H1 (cell line): ENCODE measurements around the gene PDE4B. TPM values are rescaled to one million over a fixed set of nuclear protein-coding genes. Genes with fewer than 3 reads are reported as not detected.

Experiments used
- CTCF ChIA-PET: fragments of 300-600 bp; sonication (Branson Sonifier 250); formaldehyde crosslinking; loops from one replicate; lab custom pipeline; 2021; ENCODE audit not compliant: partially characterized antibody; lab: Charles Lee
- POLR2A ChIA-PET: fragments of 300-600 bp; sonication (Branson Sonifier 250); formaldehyde crosslinking; loops from one replicate; lab custom pipeline; 2021; ENCODE audit warnings: inconsistent platforms; ENCODE audit not compliant: partially characterized antibody; lab: Charles Lee
- DNase-seq, 2 experiments: peaks; one replicate each; pipeline versions ENCODE4 v3.0.0 to v3.0.0-alpha.2; 2010 to 2022; ENCODE audit warnings: low spot score in 2 of 2, low read depth in 1 of 2, mixed read lengths in 1 of 2
- FAIRE-seq: peaks from 2 replicates; lab custom pipeline; 2011; peaks lifted over from hg19 to GRCh38; lab: Jason Lieb, UNC
- H2AFZ ChIP-seq: 2 replicates; pipeline ENCODE4 v1.8.1; 2012; ENCODE audit warnings: low read length, inconsistent platforms
- H2AK5ac ChIP-seq: 2 replicates; pipeline ENCODE4 v1.6.1; 2013; ENCODE audit warnings: low read depth, low read length
- H2BK120ac ChIP-seq: replicated peaks from 2 replicates; pipeline ENCODE3; 2013; ENCODE audit warnings: low read depth, low read length, inconsistent platforms
- H2BK12ac ChIP-seq: 2 replicates; pipeline ENCODE4 v1.6.1; 2013; ENCODE audit warnings: low read depth, low read length
- H2BK15ac ChIP-seq: 2 replicates; pipeline ENCODE4 v1.6.1; 2013; ENCODE audit warnings: low read length
- H2BK20ac ChIP-seq: 2 replicates; pipeline ENCODE4 v1.6.1; 2013; ENCODE audit warnings: low read length
- H2BK5ac ChIP-seq: 2 replicates; pipeline ENCODE4 v1.6.1; 2013; ENCODE audit warnings: low read depth, low read length
- H3K14ac ChIP-seq: 2 replicates; pipeline ENCODE4 v1.6.1; 2013; ENCODE audit warnings: inconsistent platforms; ENCODE audit not compliant: insufficient read length
- H3K18ac ChIP-seq: 2 replicates; pipeline ENCODE4 v1.6.1; 2013; ENCODE audit warnings: low read length; ENCODE audit errors: extremely low read depth
- H3K23ac ChIP-seq: 2 replicates; pipeline ENCODE4 v1.6.1; 2013; ENCODE audit warnings: inconsistent platforms; ENCODE audit not compliant: insufficient read length
- H3K23me2 ChIP-seq: 2 replicates; pipeline ENCODE4 v1.6.1; 2013; ENCODE audit warnings: low read depth, low read length
- H3K27ac ChIP-seq: 2 replicates; pipeline ENCODE4 v1.6.1; 2011; ENCODE audit warnings: low read depth, low read length, inconsistent platforms
- H3K27me3 ChIP-seq, 4 experiments: replicated peaks in 1 of 4; 1 replicate in 1 of 4; 2 replicates in 3 of 4; pipeline versions ENCODE4 v1.6.1 to v1.8.1; 2011 to 2013; ENCODE audit warnings: low read length in 3 of 4, mild to moderate bottlenecking in 3 of 4, inconsistent platforms in 2 of 4, mixed read lengths in 2 of 4, moderate library complexity in 1 of 4; ENCODE audit not compliant: control insufficient read depth in 3 of 4, insufficient read depth in 3 of 4; ENCODE audit errors: extremely low read depth in 1 of 4
- H3K36me3 ChIP-seq, 4 experiments: 2 replicates each; pipeline versions ENCODE4 v1.6.1 to v1.8.1; 2011 to 2013; ENCODE audit warnings: mild to moderate bottlenecking in 4 of 4, low read length in 3 of 4, moderate library complexity in 2 of 4, control low read depth in 1 of 4, inconsistent platforms in 1 of 4; ENCODE audit not compliant: insufficient read depth in 4 of 4, control insufficient read depth in 2 of 4
- H3K4ac ChIP-seq: replicated peaks from 2 replicates; pipeline ENCODE3; 2013; ENCODE audit warnings: low read length, low read depth, mixed read lengths, inconsistent platforms; ENCODE audit not compliant: insufficient read length
- H3K4me1 ChIP-seq, 4 experiments: replicated peaks in 1 of 4; 1 replicate in 1 of 4; 2 replicates in 3 of 4; pipeline versions ENCODE4 v1.6.1 to v1.8.1; 2011 to 2013; ENCODE audit warnings: low read length in 3 of 4, inconsistent platforms in 2 of 4, mixed read lengths in 1 of 4; ENCODE audit not compliant: insufficient read depth in 4 of 4, control insufficient read depth in 3 of 4
- H3K4me2 ChIP-seq, 2 experiments: 2 replicates each; pipeline versions ENCODE4 v1.6.1 to v1.8.1; 2011 to 2013; ENCODE audit warnings: low read depth in 2 of 2, low read length in 2 of 2, control low read depth in 1 of 2, inconsistent platforms in 1 of 2, mild to moderate bottlenecking in 1 of 2; ENCODE audit not compliant: insufficient read depth in 1 of 2
- H3K4me3 ChIP-seq, 4 experiments: fragments of 200-600, 300-600 bp in 1 of 4; sonication (generic), shearing (Covaris generic), sonication (Bioruptor Twin) in 1 of 4; 2 replicates each; pipeline versions ENCODE4 v1.5.1 to v1.8.1; 2011 to 2016; ENCODE audit warnings: low read length in 4 of 4, low read depth in 3 of 4, control low read depth in 2 of 4, inconsistent platforms in 2 of 4, mild to moderate bottlenecking in 2 of 4, mixed read lengths in 1 of 4, moderate library complexity in 1 of 4; ENCODE audit not compliant: insufficient read depth in 2 of 4; ENCODE audit errors: extremely low read depth in 1 of 4
- H3K56ac ChIP-seq: replicated peaks from 2 replicates; pipeline ENCODE3; 2013; ENCODE audit warnings: low read depth, mild to moderate bottlenecking, mixed read lengths, low read length, inconsistent platforms; ENCODE audit not compliant: insufficient read length
- H3K79me1 ChIP-seq: 2 replicates; pipeline ENCODE4 v1.6.1; 2013; ENCODE audit warnings: low read depth, low read length, control low read depth
- H3K79me2 ChIP-seq, 2 experiments: 2 replicates each; pipeline versions ENCODE4 v1.6.1 to v1.8.1; 2012 to 2013; ENCODE audit warnings: low read length in 2 of 2, mild to moderate bottlenecking in 2 of 2, inconsistent platforms in 1 of 2; ENCODE audit not compliant: insufficient read depth in 2 of 2, control insufficient read depth in 1 of 2
- H3K9ac ChIP-seq, 4 experiments: replicated peaks in 1 of 4; 1 replicate in 1 of 4; 2 replicates in 3 of 4; pipeline versions ENCODE4 v1.6.1 to v1.8.1; 2011 to 2013; ENCODE audit warnings: low read depth in 3 of 4, low read length in 3 of 4, control low read depth in 2 of 4, mild to moderate bottlenecking in 2 of 4, moderate library complexity in 2 of 4, inconsistent platforms in 1 of 4; ENCODE audit errors: extremely low read depth in 1 of 4
- H3K9me3 ChIP-seq, 2 experiments: 2 replicates each; pipeline versions ENCODE4 v1.6.1 to v1.8.1; 2012 to 2013; ENCODE audit warnings: mild to moderate bottlenecking in 2 of 2, moderate library complexity in 2 of 2, control low read depth in 1 of 2, inconsistent platforms in 1 of 2, low read depth in 1 of 2, low read length in 1 of 2, mixed read lengths in 1 of 2; ENCODE audit not compliant: insufficient read depth in 2 of 2
- H4K20me1 ChIP-seq, 2 experiments: replicated peaks in 1 of 2; 2 replicates each; pipeline versions ENCODE3 to v1.8.1; 2011 to 2013; ENCODE audit warnings: inconsistent platforms in 2 of 2, low read length in 2 of 2, mild to moderate bottlenecking in 1 of 2; ENCODE audit not compliant: insufficient read depth in 2 of 2, control insufficient read depth in 1 of 2
- H4K5ac ChIP-seq: 2 replicates; pipeline ENCODE4 v1.6.1; 2013; ENCODE audit warnings: low read length, low read depth, mixed read lengths, inconsistent platforms; ENCODE audit not compliant: insufficient read length
- H4K8ac ChIP-seq: 2 replicates; pipeline ENCODE4 v1.8.0; 2013; ENCODE audit warnings: mild to moderate bottlenecking, moderate library complexity, low read length, inconsistent platforms; ENCODE audit not compliant: insufficient read depth; ENCODE audit errors: extremely low read depth
- H4K91ac ChIP-seq: replicated peaks from 2 replicates; pipeline ENCODE3; 2013; ENCODE audit warnings: low read length, mixed read lengths, inconsistent platforms; ENCODE audit not compliant: insufficient read length
- CBX5 ChIP-seq: fragments of 300-800, 300-1000 bp; sonication (generic); IDR thresholded peaks from 2 replicates; pipeline ENCODE4 v1.7.1; 2016; ENCODE audit warnings: antibody characterized with exemption, low read length, low read depth
- EP300 ChIP-seq, 2 experiments: IDR thresholded peaks; 1 replicate in 1 of 2; 2 replicates in 1 of 2; pipeline ENCODE4 v1.6.1; 2011 to 2012; ENCODE audit warnings: low read depth in 2 of 2, low read length in 2 of 2, mild to moderate bottlenecking in 2 of 2, borderline replicate concordance in 1 of 2, inconsistent platforms in 1 of 2, moderate library complexity in 1 of 2
- EZH2 ChIP-seq: fragments of 200-600 bp; sonication (generic); IDR thresholded peaks from 2 replicates; pipeline ENCODE4 v1.7.1; 2012; ENCODE audit warnings: low read depth, mild to moderate bottlenecking, moderate library complexity, low read length, inconsistent platforms; ENCODE audit not compliant: severe bottlenecking
- PHF8 ChIP-seq: fragments of 200-600 bp; sonication (generic); conservative IDR thresholded peaks from 2 replicates; pipeline ENCODE4 v1.7.1; 2012; ENCODE audit warnings: low read depth, mild to moderate bottlenecking, inconsistent platforms, low read length, moderate library complexity
- SIX5 ChIP-seq: IDR thresholded peaks from 2 replicates; pipeline ENCODE4 v1.6.1; 2011; ENCODE audit warnings: mild to moderate bottlenecking, low read depth, low read length
- TBP ChIP-seq: IDR thresholded peaks from 2 replicates; pipeline ENCODE4 v1.6.1; 2011; ENCODE audit warnings: low read depth, low read length, improper control_type of control experiment
- TCF12 ChIP-seq: IDR thresholded peaks from 2 replicates; pipeline ENCODE4 v1.6.1; 2011; ENCODE audit warnings: low read depth, mild to moderate bottlenecking, low read length
- WGBS, 2 experiments: shearing (Covaris generic) in 1 of 2; methylation state at CpG; one replicate each; pipeline versions ENCODE4 v1.1.6 to v1.1.7; 2013 to 2015; ENCODE audit warnings: low lambda C conversion rate in 2 of 2, mixed read lengths in 2 of 2, inconsistent platforms in 1 of 2, low coverage in 1 of 2, missing lambda C conversion rate in 1 of 2; ENCODE audit not compliant: insufficient replicate concordance in 2 of 2, insufficient coverage in 1 of 2, insufficient read length in 1 of 2; ENCODE audit errors: extremely low coverage in 1 of 2, missing lambda C conversion rate in 1 of 2; 5-methylcytosine and 5-hydroxymethylcytosine counted together
- polyA plus RNA-seq, 7 experiments: library from polyadenylated mRNA; depleted of rRNA in 3 of 7; stranded (reverse) in 5 of 7; unstranded in 2 of 7; fragments of >200 nt in 5 of 7; fragments of 200-250 nt in 2 of 7; gene quantifications; 1 replicate in 5 of 7; 2 replicates in 1 of 7; 4 replicates in 1 of 7; pipeline versions ENCODE4 v1.2.1 to v1.2.3, GENCODE V29; 2011 to 2013; ENCODE audit warnings: missing spikeins in 2 of 7, mixed read lengths in 2 of 7
- total RNA-seq: library from RNA; stranded (reverse); fragmentation: NEBNext Ultra II Directional; extraction: Animal tissue kit (Norgen Biotek cat#: 25700); gene quantifications from 2 replicates; pipeline ENCODE4 v1.2.1, GENCODE V29; 2021

PDE4B gene
- total and polyA plus RNA-seq, 2 of the 8 experiments (the other 6 are each of a cell fraction or from before 2014, with no cell fraction given), result 5.0 to 15.1 TPM

- no peak overlapping the region for H3K14ac ChIP-seq
- WGBS, 2 experiments, result 93% methylated on average over 2 of the region's 2 CpGs; no CpG with 5 or more reads in 1 of the 2 experiments
- ChIA-PET CTCF (no interaction called here), POLR2A (no interaction called here)
- no peaks in the 10 kb centered on the region for H3K36me3 ChIP-seq
- FAIRE-seq, result no peak
- no peak overlapping the region for H2BK5ac ChIP-seq
- no peak overlapping the region for H4K8ac ChIP-seq
- H2BK15ac ChIP-seq, result no peak overlapping the region
- H3K4me1 ChIP-seq, result no peaks in the 10 kb centered on the region
- H2AK5ac ChIP-seq, result no peak overlapping the region
- no peak overlapping the region for H3K18ac ChIP-seq
- H3K27ac ChIP-seq, result no peak overlapping the region
- no peak overlapping the region for H3K4ac ChIP-seq
- no peak overlapping the region for H3K56ac ChIP-seq
- H2BK12ac ChIP-seq, result no peak overlapping the region
- no peak for DNase-seq
- no peak overlapping the region for H4K5ac ChIP-seq
- no peaks in the 10 kb centered on the region for H3K9me3 ChIP-seq
- H3K4me2 ChIP-seq, result no peak overlapping the region
- no peak overlapping the region for H2AFZ ChIP-seq
- no peaks in the 10 kb centered on the region for H4K20me1 ChIP-seq
- H3K79me1 ChIP-seq, result no peaks in the 10 kb centered on the region
- H3K27me3 ChIP-seq, result no peaks in the 10 kb centered on the region
- H3K79me2 ChIP-seq, result no peaks in the 10 kb centered on the region
- no peak overlapping the region for H2BK120ac ChIP-seq
- H3K4me3 ChIP-seq, result no peak overlapping the region
- TF ChIP-seq SIX5, result no peak
- no peak for TF ChIP-seq EZH2
- no peak for TF ChIP-seq CBX5
- no peak for TF ChIP-seq PHF8
- no peak for TF ChIP-seq EP300 (IDR thresholded peaks at IDR 0.05; ENCODE audit: borderline replicate concordance in 1 of 2, low read depth in 2 of 2, low read length in 2 of 2)
- TF ChIP-seq TCF12, result no peak
- TF ChIP-seq TBP, result no peak
- no peak overlapping the region for H4K91ac ChIP-seq
- H3K9ac ChIP-seq, result no peak overlapping the region
- no peak overlapping the region for H3K23ac ChIP-seq
- H2BK20ac ChIP-seq, result no peak overlapping the region
- H3K23me2 ChIP-seq, result no peaks in the 10 kb centered on the region; the same call in 1 of the 2 replicates
These were observed 493.0 kb downstream of the PDE4B start for GRCh38 chr1:66285618-66286270.
